Calu3 (cell line): ENCODE measurements around the gene KLHDC10. TPM values are rescaled to one million over a fixed set of nuclear protein-coding genes. Genes with fewer than 3 reads are reported as not detected.

Experiments
- BruUV-seq: library from RNA; stranded (reverse); fragments of 400-500 nt; replicated peaks from 2 replicates; lab custom pipeline; 2021; lab: Mats Ljungman, UMichigan
- CTCF ChIA-PET: fragments of 300-600 bp; sonication (Branson Sonifier 250); formaldehyde crosslinking; loops from one replicate; lab custom pipeline; 2022; ENCODE audit warnings: antibody characterized with exemption; lab: Charles Lee
- DNase-seq: peaks from one replicate; pipeline ENCODE4 v3.0.0; 2022
- H3K27ac Mint-ChIP-seq: one replicate; pipeline ENCODE4 v1.8.0; 2022; ENCODE audit warnings: mixed read lengths; ENCODE audit not compliant: unreplicated experiment
- H3K27me3 Mint-ChIP-seq: one replicate; pipeline ENCODE4 v1.8.0; 2022; ENCODE audit warnings: mixed read lengths; ENCODE audit not compliant: unreplicated experiment
- H3K36me3 Mint-ChIP-seq: one replicate; pipeline ENCODE4 v1.8.0; 2022; ENCODE audit warnings: mild to moderate bottlenecking, moderate library complexity, mixed read lengths; ENCODE audit not compliant: insufficient read depth, unreplicated experiment
- H3K4me1 Mint-ChIP-seq: one replicate; pipeline ENCODE4 v1.8.0; 2022; ENCODE audit warnings: mild to moderate bottlenecking, low read depth, mixed read lengths; ENCODE audit not compliant: unreplicated experiment
- H3K4me3 Mint-ChIP-seq: one replicate; pipeline ENCODE4 v1.8.0; 2022; ENCODE audit warnings: mild to moderate bottlenecking, low read depth, moderate library complexity, mixed read lengths; ENCODE audit not compliant: unreplicated experiment
- H3K9me3 Mint-ChIP-seq: one replicate; pipeline ENCODE4 v1.8.0; 2022; ENCODE audit warnings: low read depth, mixed read lengths; ENCODE audit not compliant: unreplicated experiment
- intact Hi-C: fragments of 100-400 bp; cut with micrococcal nuclease; formaldehyde crosslinking; loops from one replicate; pipeline ENCODE4 v1.10.0; 2022; ENCODE audit not compliant: unreplicated experiment
- total RNA-seq: library from RNA; stranded (reverse); gene quantifications from 2 replicates; pipeline ENCODE4 v1.2.3, GENCODE V29; 2022
- TF ChIP-seq, protein P1 (sequence below): fragments of 200-600 bp; IDR thresholded peaks from one replicate; pipeline ENCODE4 v1.8.0; 2022; ENCODE audit warnings: antibody characterized with exemption; ENCODE audit not compliant: unreplicated experiment

KLHDC10 gene
- total RNA-seq, 1 experiment from 2014 or later = 35.3 TPM

DNA sequence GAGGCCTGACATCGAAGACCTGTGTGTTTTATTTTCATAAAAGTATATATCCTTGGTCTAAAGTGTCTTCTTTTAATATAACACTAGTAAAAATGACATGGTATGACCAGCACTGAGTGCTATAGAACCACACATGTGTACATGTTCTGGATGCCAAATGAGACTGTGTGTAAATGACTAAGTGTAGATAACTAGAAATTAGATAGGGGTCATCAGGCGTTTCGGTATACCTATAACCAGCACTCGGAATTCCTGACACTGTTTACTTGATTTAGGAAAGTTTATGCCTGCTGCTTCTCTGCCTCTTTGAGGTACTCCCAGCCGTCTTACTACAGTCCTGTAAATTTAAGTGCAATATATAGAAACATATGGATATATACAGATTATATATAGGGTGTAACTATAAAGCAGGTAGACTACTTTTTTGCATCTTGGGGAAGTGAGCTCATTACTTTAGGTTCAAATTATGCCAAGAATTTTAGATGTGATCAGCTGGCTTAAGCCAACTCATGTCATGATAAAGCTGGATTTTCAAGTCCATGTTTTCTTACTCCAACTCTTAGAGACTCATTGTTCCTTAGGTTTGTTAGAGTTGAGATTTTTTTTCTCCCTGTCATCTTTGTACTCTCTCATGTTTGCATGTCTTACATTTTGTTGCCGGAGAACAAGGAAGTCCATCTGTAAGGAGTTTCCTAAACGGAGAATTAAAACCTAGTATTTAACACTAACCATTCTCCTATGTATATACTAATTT lies 62.9 kb downstream of the KLHDC10 start:
- Mint-ChIP-seq H3K4me3 (no peak overlapping the region), H3K27ac (no peak overlapping the region), H3K9me3 (no peaks in the 10 kb centered on the region), H3K27me3 (no peaks in the 10 kb centered on the region), H3K4me1 (no peaks in the 10 kb centered on the region), H3K36me3 (peaks cover 12% of the 10 kb centered on the region)
- CTCF ChIA-PET = no interaction called here
- TF ChIP-seq, protein P1, sequence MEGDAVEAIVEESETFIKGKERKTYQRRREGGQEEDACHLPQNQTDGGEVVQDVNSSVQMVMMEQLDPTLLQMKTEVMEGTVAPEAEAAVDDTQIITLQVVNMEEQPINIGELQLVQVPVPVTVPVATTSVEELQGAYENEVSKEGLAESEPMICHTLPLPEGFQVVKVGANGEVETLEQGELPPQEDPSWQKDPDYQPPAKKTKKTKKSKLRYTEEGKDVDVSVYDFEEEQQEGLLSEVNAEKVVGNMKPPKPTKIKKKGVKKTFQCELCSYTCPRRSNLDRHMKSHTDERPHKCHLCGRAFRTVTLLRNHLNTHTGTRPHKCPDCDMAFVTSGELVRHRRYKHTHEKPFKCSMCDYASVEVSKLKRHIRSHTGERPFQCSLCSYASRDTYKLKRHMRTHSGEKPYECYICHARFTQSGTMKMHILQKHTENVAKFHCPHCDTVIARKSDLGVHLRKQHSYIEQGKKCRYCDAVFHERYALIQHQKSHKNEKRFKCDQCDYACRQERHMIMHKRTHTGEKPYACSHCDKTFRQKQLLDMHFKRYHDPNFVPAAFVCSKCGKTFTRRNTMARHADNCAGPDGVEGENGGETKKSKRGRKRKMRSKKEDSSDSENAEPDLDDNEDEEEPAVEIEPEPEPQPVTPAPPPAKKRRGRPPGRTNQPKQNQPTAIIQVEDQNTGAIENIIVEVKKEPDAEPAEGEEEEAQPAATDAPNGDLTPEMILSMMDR = no peak
- BruUV-seq = no TSS peak
- DNase-seq = no peak
- intact Hi-C loops = no loop called here

DNA sequence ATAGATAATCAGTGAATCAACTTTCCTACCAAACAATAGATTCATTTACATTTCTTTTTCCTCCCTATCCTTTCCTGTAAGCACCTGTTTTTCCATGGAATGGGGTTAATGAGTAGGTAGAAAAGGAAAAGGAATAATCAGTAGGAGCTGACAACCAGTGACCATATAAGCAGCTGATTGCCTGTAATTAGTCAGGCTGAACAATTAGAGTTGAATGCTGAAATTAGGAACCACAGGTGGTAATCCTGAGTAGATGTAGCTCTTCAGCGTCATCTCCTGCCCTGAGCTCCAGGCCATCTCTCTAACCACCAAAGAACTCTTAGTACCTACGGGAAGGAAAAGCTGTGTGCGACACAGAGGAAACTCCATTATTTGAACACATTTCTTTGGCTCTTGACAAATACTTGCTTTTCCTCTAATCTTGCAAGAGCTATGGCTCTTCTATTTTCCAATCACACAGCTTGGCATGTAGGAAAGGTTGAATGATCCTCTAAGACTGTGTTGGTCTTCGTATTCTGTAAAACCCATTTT lies 63.8 kb downstream of the KLHDC10 start:
- TF ChIP-seq, protein P1 = no peak
- BruUV-seq = no TSS peak
- Mint-ChIP-seq H3K27ac (no peak overlapping the region), H3K4me3 (no peak overlapping the region), H3K4me1 (no peaks in the 10 kb centered on the region), H3K9me3 (no peaks in the 10 kb centered on the region), H3K36me3 (peaks cover 16% of the 10 kb centered on the region), H3K27me3 (no peaks in the 10 kb centered on the region)
- no peak for DNase-seq
- CTCF ChIA-PET = interaction anchor here (0.6 to 0.7 kb wide), 3 partner anchors 68 to 625 kb away, joined by 3 read pairs; no protein-coding TSS in a partner anchor
- intact Hi-C loops = no loop called here

DNA sequence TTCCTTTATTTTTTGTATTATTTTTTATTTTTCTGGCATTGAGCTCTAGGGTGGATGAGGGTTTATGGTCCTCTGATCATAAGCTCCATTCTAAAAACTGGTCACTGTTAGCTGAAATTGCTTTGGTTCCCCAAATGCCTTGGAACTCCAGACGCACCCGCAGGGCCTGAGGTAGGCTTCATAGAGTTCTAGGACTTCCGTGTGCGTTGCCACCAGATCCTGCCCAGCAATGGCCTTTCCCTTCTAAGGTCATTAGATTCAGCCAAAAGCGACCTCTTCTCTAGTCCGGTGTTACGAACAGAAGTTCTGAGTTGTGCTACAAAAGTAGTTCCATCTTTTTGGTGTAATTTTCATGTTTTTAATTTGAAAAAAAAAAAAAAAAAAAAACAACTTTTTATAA lies 64.4 kb downstream of the KLHDC10 start:
- no peaks in the 10 kb centered on the region for H3K27me3 Mint-ChIP-seq
- H3K9me3 Mint-ChIP-seq = no peaks in the 10 kb centered on the region
- H3K4me1 Mint-ChIP-seq = no peaks in the 10 kb centered on the region
- intact Hi-C loops = no loop called here
- TF ChIP-seq, protein P1 = no peak
- no peak for DNase-seq
- peaks cover 16% of the 10 kb centered on the region for H3K36me3 Mint-ChIP-seq
- BruUV-seq = no TSS peak
- CTCF ChIA-PET = interaction anchor here (0.6 to 0.7 kb wide), 2 partner anchors 68 to 510 kb away, joined by 3 read pairs; no protein-coding TSS in a partner anchor
- H3K4me3 Mint-ChIP-seq = no peak overlapping the region
- H3K27ac Mint-ChIP-seq = no peak overlapping the region

DNA sequence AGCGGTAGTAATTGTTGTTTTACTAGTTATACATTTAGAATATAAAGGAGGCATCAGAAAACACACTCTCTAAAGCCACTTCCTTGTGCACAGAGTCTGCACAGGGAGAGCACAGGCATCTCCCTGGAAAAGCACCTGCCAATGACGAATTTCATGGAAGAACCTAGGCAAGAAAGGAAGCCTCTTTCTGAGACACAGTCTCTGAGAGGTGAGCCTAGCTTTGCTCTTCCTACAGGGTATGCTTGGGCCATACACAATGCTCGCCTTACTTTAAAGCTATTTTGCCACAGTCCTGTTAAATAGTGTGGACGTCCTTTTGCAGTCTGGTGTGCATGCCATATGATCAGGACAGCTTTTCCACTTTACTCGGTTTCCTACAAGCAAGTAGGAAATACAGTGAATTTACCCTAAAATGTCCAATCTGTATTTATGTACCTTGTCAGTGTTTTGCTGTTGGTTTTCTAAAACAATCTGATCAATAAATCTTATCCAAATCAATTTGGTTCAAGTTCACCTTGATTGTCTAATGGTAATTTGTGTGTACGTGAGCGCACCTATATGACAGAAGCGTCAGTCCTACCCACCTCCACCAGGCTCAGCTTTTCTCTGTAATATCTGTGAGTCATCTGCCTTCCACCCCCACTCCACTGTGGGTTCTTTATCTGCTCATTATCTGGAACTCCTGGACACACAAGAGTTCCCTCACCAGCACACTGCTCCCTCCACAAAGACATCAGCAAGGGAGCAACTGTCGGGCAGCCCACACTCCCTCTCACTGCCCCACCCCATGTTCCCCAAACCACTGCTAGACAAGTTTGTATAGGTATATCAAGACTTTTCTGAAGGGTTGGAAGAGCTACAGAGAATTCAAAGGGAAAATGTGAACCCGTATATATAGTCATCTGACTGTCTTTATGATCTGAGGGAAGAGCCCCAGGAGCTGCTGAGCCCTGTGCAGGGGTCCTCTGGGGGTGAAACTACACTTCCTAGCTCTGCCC lies 65.2 kb downstream of the KLHDC10 start:
- intact Hi-C loops = no loop called here
- Mint-ChIP-seq H3K4me3 (no peak overlapping the region), H3K27me3 (no peaks in the 10 kb centered on the region), H3K4me1 (no peaks in the 10 kb centered on the region), H3K9me3 (no peaks in the 10 kb centered on the region), H3K27ac (no peak overlapping the region), H3K36me3 (peaks cover 12% of the 10 kb centered on the region)
- no peak for DNase-seq
- TF ChIP-seq, protein P1 = no peak
- CTCF ChIA-PET = interaction anchor here (0.6 to 0.7 kb wide), 3 partner anchors 69 to 555 kb away, joined by 3 read pairs; no protein-coding TSS in a partner anchor
- BruUV-seq = no TSS peak
